T-helper 22 cell (primary cell): Measurements from ENCODE around the gene MYO1B.
"Not testable (repeated sequence)": the region's sequence is repeated elsewhere in the genome, so short reads cannot be mapped to it uniquely, and the experiment has no call there.

Source experiments
- DNase-seq: peaks from one replicate; pipeline ENCODE4 v3.0.0-alpha.2; 2020; ENCODE audit warnings: low read depth

Gene MYO1B

GRCh38 chr2:191410646-191411436, 165.6 kb downstream of the MYO1B start:
- no peak for DNase-seq

- no peak for DNase-seq
These were observed 166.3 kb downstream of the MYO1B start for GRCh38 chr2:191411472-191411871.

GRCh38 chr2:191412353-191412752, 167.1 kb downstream of the MYO1B start:
- no peak for DNase-seq

- no peak for DNase-seq
These were observed 169.9 kb downstream of the MYO1B start for GRCh38 chr2:191415101-191415500.

GRCh38 chr2:191415858-191416257, 170.7 kb downstream of the MYO1B start:
- no peak for DNase-seq

- no peak for DNase-seq
These were observed 172.5 kb downstream of the MYO1B start for GRCh38 chr2:191417746-191418145.

- DNase-seq, result no peak
These were observed 176.7 kb downstream of the MYO1B start for GRCh38 chr2:191421950-191422349.

- no peak for DNase-seq
These were observed 181.8 kb downstream of the MYO1B start for GRCh38 chr2:191427031-191427430.

GRCh38 chr2:191428141-191428540, 182.9 kb downstream of the MYO1B start:
- DNase-seq, result no peak

- DNase-seq, result no peak
These were observed 185.3 kb downstream of the MYO1B start for GRCh38 chr2:191430476-191430875.

GRCh38 chr2:191432121-191432520, 186.9 kb downstream of the MYO1B start:
- DNase-seq, result no peak

- no peak for DNase-seq
These were observed 188.9 kb downstream of the MYO1B start for GRCh38 chr2:191434072-191434471.

GRCh38 chr2:191435141-191435540, 189.9 kb downstream of the MYO1B start:
- no peak for DNase-seq

GRCh38 chr2:191436368-191437055, 191.3 kb downstream of the MYO1B start:
- no peak for DNase-seq

- DNase-seq, result no peak
These were observed 194.3 kb downstream of the MYO1B start for GRCh38 chr2:191439481-191439880.

GRCh38 chr2:191441496-191442214, 196.5 kb downstream of the MYO1B start:
- no peak for DNase-seq

GRCh38 chr2:191443446-191443845, 198.2 kb downstream of the MYO1B start:
- DNase-seq, result no peak

GRCh38 chr2:191446910-191447309, 201.7 kb downstream of the MYO1B start:
- DNase-seq, result no peak

- DNase-seq, result no peak
These were observed 205.9 kb downstream of the MYO1B start for GRCh38 chr2:191451116-191451515.

GRCh38 chr2:191452065-191452464, 206.9 kb downstream of the MYO1B start:
- DNase-seq, result no peak

- no peak for DNase-seq
These were observed 208.6 kb downstream of the MYO1B start for GRCh38 chr2:191453761-191454160.

GRCh38 chr2:191456506-191456905, 211.3 kb downstream of the MYO1B start:
- not testable (repeated sequence) for DNase-seq

GRCh38 chr2:191459158-191459557, 214.0 kb downstream of the MYO1B start:
- no peak for DNase-seq
